Sigmoid colon (tissue), 7 donors: ENCODE results near the gene LAG3. TPM values are rescaled to one million over a fixed set of nuclear protein-coding genes. Genes with fewer than 3 reads are reported as not detected.

ENCODE experiments used
- DNase-seq: peaks from one replicate; pipeline ENCODE4 v3.0.0-alpha.2; 2019
- H3K27ac ChIP-seq, 4 donors: fragments of 200-600 bp; sonication (generic); one replicate each; pipeline ENCODE4 v1.5.1; 2016 to 2019; ENCODE audit warnings: mild to moderate bottlenecking in 1 of 4
- H3K27me3 ChIP-seq, 3 donors: fragments of 200-600 bp; sonication (generic); one replicate each; pipeline ENCODE4 v1.5.1; 2019; ENCODE audit warnings: mild to moderate bottlenecking in 1 of 3
- H3K36me3 ChIP-seq, 4 donors: fragments of 200-600 bp; sonication (generic); one replicate each; pipeline ENCODE4 v1.5.1; 2016 to 2019
- H3K4me1 ChIP-seq, 4 donors: fragments of 200-600 bp; sonication (generic); one replicate each; pipeline ENCODE4 v1.5.1; 2017 to 2019
- H3K4me3 ChIP-seq, 4 donors: fragments of 200-600 bp; sonication (generic); one replicate each; pipeline ENCODE4 v1.5.1; 2017 to 2019; ENCODE audit warnings: mild to moderate bottlenecking in 2 of 4, moderate library complexity in 1 of 4
- H3K9me3 ChIP-seq, 4 donors: fragments of 200-600 bp in 3 of 4; sonication (generic) in 3 of 4; one replicate each; pipeline versions ENCODE4 v1.5.1 to v1.6.1; 2013 to 2019
- CTCF ChIP-seq, 4 experiments: fragments of 450-650 bp in 3 of 4; fragments of 200-600 bp in 1 of 4; IDR thresholded peaks; one replicate each; pipeline ENCODE4 v1.5.1; 2016 to 2019; ENCODE audit warnings: antibody characterized with exemption in 4 of 4, mild to moderate bottlenecking in 3 of 4, moderate library complexity in 2 of 4
- EP300 ChIP-seq, 4 donors: sonication (generic); formaldehyde crosslinking; IDR thresholded peaks; one replicate each; pipeline ENCODE4 v1.6.1; 2017; ENCODE audit warnings: antibody characterized with exemption in 4 of 4
- POLR2A ChIP-seq, 2 donors: fragments of 450-650 bp; IDR thresholded peaks; one replicate each; pipeline ENCODE4 v1.6.1; 2016; ENCODE audit warnings: antibody characterized with exemption in 2 of 2, mild to moderate bottlenecking in 2 of 2, moderate library complexity in 2 of 2
- POLR2AphosphoS5 ChIP-seq, 4 donors: sonication (generic); formaldehyde crosslinking; IDR thresholded peaks; one replicate each; pipeline ENCODE4 v1.6.1; 2017; ENCODE audit warnings: antibody characterized with exemption in 4 of 4
- WGBS, 2 donors: extraction: QIAGEN DNeasy Blood & Tissue Kit; methylation state at CpG; one replicate each; pipeline ENCODE4 v1.1.7; 2013; 5-methylcytosine and 5-hydroxymethylcytosine counted together
- intact Hi-C: fragments of 100-400 bp; cut with DNase I; formaldehyde crosslinking; loops from one replicate; pipeline ENCODE4 v1.15.1; 2023
- polyA plus RNA-seq, 3 donors: library from polyadenylated mRNA; stranded (reverse); fragments of 200-250 nt; gene quantifications; one replicate each; pipeline ENCODE4 v1.2.3, GENCODE V29; 2013
- total RNA-seq, 4 donors: library from RNA; depleted of rRNA; stranded (reverse); fragments of >200 nt; gene quantifications; one replicate each; pipeline ENCODE4 v1.1.0, GENCODE V29; 2016
- donor health status: healthy with polysubstance abuse.
- donor health status: Bipolar disorder and iron deficiency.
- donor health status: healthy.

Gene LAG3
- total and polyA plus RNA-seq, 7 donors, result 0.60 to 6.9 (median 2.7) TPM

GRCh38 chr12:6790496-6791150 lies 18.3 kb downstream of the LAG3 start:
- no peaks in the 10 kb centered on the region for H3K9me3 ChIP-seq
- H3K27ac ChIP-seq, result no peak overlapping the region
- WGBS, 2 donors, result 76 to 83% methylated on average over 12 of the region's 12 CpGs
- no peaks in the 10 kb centered on the region for H3K4me1 ChIP-seq
- TF ChIP-seq POLR2A (IDR thresholded peaks at IDR 0.05), result no peak
- no peak for TF ChIP-seq EP300 (IDR thresholded peaks at IDR 0.05)
- TF ChIP-seq CTCF (IDR thresholded peaks at IDR 0.05), result no peak
- no peak for TF ChIP-seq POLR2AphosphoS5 (IDR thresholded peaks at IDR 0.05)
- H3K27me3 ChIP-seq, result no peaks in the 10 kb centered on the region
- no peaks in the 10 kb centered on the region for H3K36me3 ChIP-seq
- intact Hi-C loops, result no loop called here
- no peak for DNase-seq
- H3K4me3 ChIP-seq, result peak overlapping the region in 1 of 4 donors; percentile 36

GRCh38 chr12:6791931-6792520 lies 19.7 kb downstream of the LAG3 start:
- no peaks in the 10 kb centered on the region for H3K27me3 ChIP-seq
- no peak for TF ChIP-seq POLR2A (IDR thresholded peaks at IDR 0.05)
- TF ChIP-seq POLR2AphosphoS5 (IDR thresholded peaks at IDR 0.05), result no peak
- no peak for TF ChIP-seq CTCF (IDR thresholded peaks at IDR 0.05)
- TF ChIP-seq EP300 (IDR thresholded peaks at IDR 0.05), result no peak
- peak overlapping the region in 3 of 4 donors; percentile 26 to 37 (median 28) for H3K27ac ChIP-seq
- no peaks in the 10 kb centered on the region for H3K4me1 ChIP-seq
- DNase-seq, result no peak
- no peaks in the 10 kb centered on the region for H3K36me3 ChIP-seq
- 55 to 77% methylated on average over 13 of the region's 13 CpGs for WGBS, 2 donors
- H3K4me3 ChIP-seq, result peak overlapping the region in 2 of 4 donors; percentile 5 to 17
- H3K9me3 ChIP-seq, result no peaks in the 10 kb centered on the region
- intact Hi-C loops, result no loop called here

- Histone ChIP-seq H3K4me1 (no peaks in the 10 kb centered on the region), H3K27ac (peak overlapping the region in 3 of 4 donors; percentile 26 to 37 (median 28)), H3K36me3 (no peaks in the 10 kb centered on the region), H3K9me3 (no peaks in the 10 kb centered on the region), H3K4me3 (peak overlapping the region in 2 of 4 donors; percentile 5 to 17), H3K27me3 (no peaks in the 10 kb centered on the region)
- DNase-seq, result peak; percentile 78
- peak in 1 of 2 donors; percentile 8 for TF ChIP-seq POLR2A (IDR thresholded peaks at IDR 0.05)
- TF ChIP-seq POLR2AphosphoS5 (IDR thresholded peaks at IDR 0.05), result no peak
- WGBS, 2 donors, result 23 to 49% methylated on average over 12 of the region's 12 CpGs
- intact Hi-C loops, result no loop called here
Measured at GRCh38 chr12:6792522-6793201, 20.3 kb downstream of the LAG3 start.

- H3K36me3 ChIP-seq, result no peaks in the 10 kb centered on the region
- DNase-seq, result no peak
- H3K4me3 ChIP-seq, result no peak overlapping the region
- no peak for TF ChIP-seq EP300 (IDR thresholded peaks at IDR 0.05)
- TF ChIP-seq POLR2AphosphoS5 (IDR thresholded peaks at IDR 0.05), result no peak
- TF ChIP-seq CTCF (IDR thresholded peaks at IDR 0.05), result no peak
- no peak for TF ChIP-seq POLR2A (IDR thresholded peaks at IDR 0.05)
- H3K27me3 ChIP-seq, result no peaks in the 10 kb centered on the region
- WGBS, 2 donors, result 82 to 96% methylated on average over 2 of the region's 2 CpGs
- no peak overlapping the region for H3K27ac ChIP-seq
- no peaks in the 10 kb centered on the region for H3K9me3 ChIP-seq
- H3K4me1 ChIP-seq, result no peaks in the 10 kb centered on the region
- intact Hi-C loops, result no loop called here
Measured at GRCh38 chr12:6795088-6795487, 22.8 kb downstream of the LAG3 start.

GRCh38 chr12:6796576-6796975 lies 24.3 kb downstream of the LAG3 start:
- intact Hi-C loops, result no loop called here
- DNase-seq, result no peak
- TF ChIP-seq CTCF (IDR thresholded peaks at IDR 0.05) (no peak), EP300 (IDR thresholded peaks at IDR 0.05) (no peak), POLR2AphosphoS5 (IDR thresholded peaks at IDR 0.05) (no peak), POLR2A (IDR thresholded peaks at IDR 0.05) (no peak)
- no peaks in the 10 kb centered on the region for H3K27me3 ChIP-seq
- H3K9me3 ChIP-seq, result no peaks in the 10 kb centered on the region
- H3K36me3 ChIP-seq, result no peaks in the 10 kb centered on the region
- H3K27ac ChIP-seq, result no peak overlapping the region
- no peaks in the 10 kb centered on the region for H3K4me1 ChIP-seq
- H3K4me3 ChIP-seq, result no peak overlapping the region
- WGBS, 2 donors, result 81 to 88% methylated on average over 4 of the region's 4 CpGs
